Measurements from ENCODE around the gene ZDHHC8. TPM values are rescaled to one million over a fixed set of nuclear protein-coding genes. Genes with fewer than 3 reads are reported as not detected.

Gene ZDHHC8
- total RNA-seq, 2 donors from 2014 or later, result 27.9 to 34.1 TPM

DNA sequence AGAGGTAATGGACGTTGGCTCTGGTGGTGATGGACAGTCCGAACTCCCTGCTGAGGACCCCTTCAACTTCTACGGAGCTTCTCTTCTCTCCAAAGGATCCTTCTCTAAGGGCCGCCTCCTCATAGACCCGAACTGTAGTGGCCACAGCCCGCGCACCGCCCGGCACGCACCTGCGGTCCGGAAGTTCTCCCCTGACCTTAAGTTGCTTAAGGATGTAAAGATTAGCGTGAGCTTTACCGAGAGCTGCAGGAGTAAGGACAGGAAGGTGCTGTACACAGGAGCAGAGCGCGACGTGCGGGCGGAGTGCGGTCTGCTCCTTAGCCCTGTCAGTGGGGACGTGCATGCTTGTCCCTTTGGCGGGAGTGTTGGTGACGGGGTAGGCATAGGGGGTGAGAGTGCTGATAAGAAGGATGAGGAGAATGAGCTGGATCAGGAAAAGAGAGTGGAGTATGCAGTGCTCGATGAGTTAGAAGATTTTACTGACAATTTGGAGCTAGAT, 45.5 kb upstream of the ZDHHC8 start:
- Histone ChIP-seq H3K27ac (no peak overlapping the region), H3K4me1 (peaks cover 5% of the 10 kb centered on the region), H3K36me3 (peaks cover 23% of the 10 kb centered on the region), H3K4me3 (no peak overlapping the region), H3K9ac (ENCODE audit: low read depth in 2 of 2, low read length in 2 of 2) (no peak overlapping the region), H3K9me3 (no peaks in the 10 kb centered on the region), H3K27me3 (no peaks in the 10 kb centered on the region)
- no peak for DNase-seq
- intact Hi-C loops (cut with DNase I), result no loop called here
- TF ChIP-seq, protein P1, sequence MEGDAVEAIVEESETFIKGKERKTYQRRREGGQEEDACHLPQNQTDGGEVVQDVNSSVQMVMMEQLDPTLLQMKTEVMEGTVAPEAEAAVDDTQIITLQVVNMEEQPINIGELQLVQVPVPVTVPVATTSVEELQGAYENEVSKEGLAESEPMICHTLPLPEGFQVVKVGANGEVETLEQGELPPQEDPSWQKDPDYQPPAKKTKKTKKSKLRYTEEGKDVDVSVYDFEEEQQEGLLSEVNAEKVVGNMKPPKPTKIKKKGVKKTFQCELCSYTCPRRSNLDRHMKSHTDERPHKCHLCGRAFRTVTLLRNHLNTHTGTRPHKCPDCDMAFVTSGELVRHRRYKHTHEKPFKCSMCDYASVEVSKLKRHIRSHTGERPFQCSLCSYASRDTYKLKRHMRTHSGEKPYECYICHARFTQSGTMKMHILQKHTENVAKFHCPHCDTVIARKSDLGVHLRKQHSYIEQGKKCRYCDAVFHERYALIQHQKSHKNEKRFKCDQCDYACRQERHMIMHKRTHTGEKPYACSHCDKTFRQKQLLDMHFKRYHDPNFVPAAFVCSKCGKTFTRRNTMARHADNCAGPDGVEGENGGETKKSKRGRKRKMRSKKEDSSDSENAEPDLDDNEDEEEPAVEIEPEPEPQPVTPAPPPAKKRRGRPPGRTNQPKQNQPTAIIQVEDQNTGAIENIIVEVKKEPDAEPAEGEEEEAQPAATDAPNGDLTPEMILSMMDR (IDR thresholded peaks at IDR 0.05), result no peak

DNA sequence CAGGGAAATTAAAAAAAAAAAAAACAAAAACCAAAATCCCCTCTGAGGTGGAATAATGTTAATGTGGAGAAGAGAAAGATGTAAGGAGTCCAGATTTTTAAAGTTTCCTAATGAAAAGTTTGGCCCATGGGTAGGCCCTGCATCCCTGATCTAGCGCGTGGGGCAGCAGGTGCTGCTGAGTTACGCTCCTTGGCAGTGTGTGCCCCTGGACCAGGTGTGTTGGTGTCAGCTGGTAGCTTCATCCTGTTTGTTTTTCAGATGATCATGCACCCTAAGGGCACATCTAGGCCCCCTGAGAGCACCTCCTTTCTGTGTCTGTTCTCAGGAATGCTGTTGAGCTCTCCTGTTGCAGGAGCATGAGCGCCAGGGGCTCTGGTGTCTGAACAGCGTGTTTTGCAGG, 44.8 kb upstream of the ZDHHC8 start:
- H3K27ac ChIP-seq, result no peak overlapping the region
- peaks cover 24% of the 10 kb centered on the region for H3K36me3 ChIP-seq
- peaks cover 5% of the 10 kb centered on the region for H3K4me1 ChIP-seq
- DNase-seq, result no peak
- TF ChIP-seq, protein P1 (IDR thresholded peaks at IDR 0.05), result no peak
- no peaks in the 10 kb centered on the region for H3K9me3 ChIP-seq
- H3K27me3 ChIP-seq, result no peaks in the 10 kb centered on the region
- H3K9ac ChIP-seq (ENCODE audit: low read depth in 2 of 2, low read length in 2 of 2), result no peak overlapping the region
- no peak overlapping the region for H3K4me3 ChIP-seq
- intact Hi-C loops (cut with DNase I), result no loop called here

DNA sequence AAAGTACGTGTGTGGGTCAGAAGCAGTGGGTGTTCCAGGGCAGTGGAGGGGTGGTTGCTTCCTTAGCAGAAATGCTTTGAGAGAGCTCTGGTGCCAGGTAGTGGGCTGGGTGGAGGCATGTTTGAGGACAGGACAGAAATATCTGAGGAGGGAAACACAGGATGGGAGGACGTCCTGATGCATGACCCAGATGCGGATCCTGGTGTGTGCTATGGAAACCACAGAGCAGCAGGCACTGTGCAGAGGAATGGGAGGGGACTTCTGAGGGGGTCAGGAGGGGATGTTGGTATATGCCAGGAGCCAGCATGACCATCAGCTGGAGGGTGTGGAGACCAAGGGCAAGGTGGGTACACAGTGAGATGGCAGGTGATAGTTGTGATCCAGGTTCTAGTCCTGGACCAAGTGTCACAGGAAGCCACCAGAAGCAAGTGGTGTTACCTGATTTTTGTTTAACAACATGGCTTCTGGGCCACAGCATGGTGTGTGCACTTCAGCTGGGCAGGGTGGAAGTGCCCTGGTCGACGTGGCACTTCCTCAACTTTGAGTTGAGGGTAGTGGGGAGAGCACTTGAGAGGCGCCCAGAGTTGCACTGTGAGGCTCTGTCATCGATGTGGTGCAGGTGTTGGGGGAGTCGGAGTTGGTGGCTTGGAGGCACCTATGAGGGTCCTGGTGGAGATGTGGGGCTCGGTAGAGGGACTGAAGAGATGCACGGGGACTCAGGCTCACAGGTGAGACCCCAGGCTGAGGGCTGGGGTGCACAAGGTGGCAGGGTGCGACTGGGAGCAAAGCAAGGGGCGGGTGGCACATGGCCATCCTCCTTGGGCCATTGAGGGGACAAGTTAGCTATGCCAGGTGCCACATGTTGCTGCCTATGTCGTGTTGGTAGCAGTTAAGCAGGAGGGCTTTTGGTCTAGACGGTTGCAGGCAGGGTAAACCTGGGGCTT, 44.0 kb upstream of the ZDHHC8 start:
- TF ChIP-seq, protein P1 (IDR thresholded peaks at IDR 0.05), result no peak
- Histone ChIP-seq H3K4me1 (peaks cover 2% of the 10 kb centered on the region), H3K36me3 (peaks cover 27% of the 10 kb centered on the region), H3K9ac (ENCODE audit: low read depth in 2 of 2, low read length in 2 of 2) (no peak overlapping the region), H3K4me3 (no peak overlapping the region), H3K27ac (no peak overlapping the region), H3K9me3 (no peaks in the 10 kb centered on the region), H3K27me3 (no peaks in the 10 kb centered on the region)
- intact Hi-C loops (cut with DNase I), result no loop called here
- no peak for DNase-seq

DNA sequence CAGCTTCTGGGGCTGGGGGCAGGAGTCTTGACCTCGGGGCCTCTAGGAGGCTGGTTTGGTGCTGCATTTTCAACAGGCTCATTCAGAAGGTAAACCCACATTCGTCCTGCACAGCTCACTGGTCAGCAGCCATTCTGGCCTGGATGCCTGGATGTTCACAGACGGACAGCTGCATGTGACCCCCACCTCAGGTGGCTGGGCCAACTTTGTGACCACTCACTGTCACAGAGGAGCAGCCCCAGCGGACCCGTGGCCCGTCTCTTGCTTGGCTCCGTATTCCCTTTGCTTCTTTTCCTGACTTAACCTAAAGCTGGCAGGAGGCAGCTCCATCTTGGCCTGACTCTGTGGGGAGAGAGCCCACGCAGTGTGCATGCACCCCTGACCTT, 43.3 kb upstream of the ZDHHC8 start:
- no peak overlapping the region for H3K27ac ChIP-seq
- no peak overlapping the region for H3K4me3 ChIP-seq
- H3K4me1 ChIP-seq, result no peaks in the 10 kb centered on the region
- H3K27me3 ChIP-seq, result no peaks in the 10 kb centered on the region
- no peak for DNase-seq
- intact Hi-C loops (cut with DNase I), result no loop called here
- TF ChIP-seq, protein P1 (IDR thresholded peaks at IDR 0.05), result no peak
- no peaks in the 10 kb centered on the region for H3K9me3 ChIP-seq
- H3K9ac ChIP-seq (ENCODE audit: low read depth in 2 of 2, low read length in 2 of 2), result no peak overlapping the region
- peaks cover 27% of the 10 kb centered on the region for H3K36me3 ChIP-seq

DNA sequence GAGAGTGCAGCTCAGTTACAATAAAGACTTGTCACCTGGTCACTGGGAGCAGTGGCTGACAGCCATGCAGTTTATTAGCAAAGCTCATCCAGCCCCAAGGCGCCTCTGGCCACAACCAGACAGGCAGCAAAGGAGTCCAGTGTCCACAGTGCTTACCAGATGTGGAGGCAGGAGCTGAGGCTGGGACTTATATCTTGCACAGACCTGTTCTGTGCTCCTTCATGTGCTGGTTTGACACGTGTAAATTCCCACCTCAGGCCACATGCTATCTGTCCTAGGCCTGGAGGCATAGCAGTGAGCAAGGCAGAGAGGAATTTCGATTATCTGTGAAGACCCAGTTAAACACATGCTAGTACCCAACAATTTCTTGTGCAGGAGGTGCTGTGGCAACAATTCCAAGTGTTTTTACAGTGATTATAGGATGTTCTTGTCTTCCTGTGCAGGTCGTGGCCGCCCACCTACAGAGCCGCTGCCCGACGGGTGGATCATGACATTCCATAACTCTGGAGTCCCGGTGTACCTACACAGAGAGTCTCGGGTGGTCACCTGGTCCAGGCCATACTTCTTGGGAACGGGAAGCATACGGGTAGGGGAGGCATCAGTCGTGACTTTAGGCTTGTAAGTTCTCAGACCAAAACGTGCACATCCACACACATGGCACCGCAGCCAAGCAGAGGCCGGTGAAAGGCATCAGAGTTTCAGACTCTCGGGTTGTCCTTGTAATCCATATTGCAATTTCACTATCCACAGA, 42.2 kb upstream of the ZDHHC8 start:
- H3K9me3 ChIP-seq, result no peaks in the 10 kb centered on the region
- H3K36me3 ChIP-seq, result peaks cover 29% of the 10 kb centered on the region
- no peak overlapping the region for H3K9ac ChIP-seq (ENCODE audit: low read depth in 2 of 2, low read length in 2 of 2)
- TF ChIP-seq, protein P1 (IDR thresholded peaks at IDR 0.05), result no peak
- intact Hi-C loops (cut with DNase I), result no loop called here
- no peak for DNase-seq
- H3K4me1 ChIP-seq, result no peaks in the 10 kb centered on the region
- H3K27me3 ChIP-seq, result no peaks in the 10 kb centered on the region
- no peak overlapping the region for H3K4me3 ChIP-seq
- H3K27ac ChIP-seq, result no peak overlapping the region
